Measurements from ENCODE around the gene BCL11A. TPM values are rescaled to one million over a fixed set of nuclear protein-coding genes. Genes with fewer than 3 reads are reported as not detected.

Gene BCL11A
- total RNA-seq, 1 experiment from 2014 or later: 91.4 TPM

- no peak overlapping the region for H2AK5ac ChIP-seq (ENCODE audit: insufficient read length, low read length)
- H2BK120ac ChIP-seq (ENCODE audit: low read depth, low read length, poor library complexity, severe bottlenecking): no peak overlapping the region
- Mint-ChIP-seq H3K9me3 (no peaks in the 10 kb centered on the region), H3K27ac (no peak overlapping the region), H3K36me3 (ENCODE audit: insufficient read depth in 1 of 3, low read depth in 3 of 3) (peaks cover 2 to 27% (median 5%) of the 10 kb centered on the region in 3 experiments; a peak in 5 of 7 replicates), H3K4me1 (peaks cover 42 to 52% of the 10 kb centered on the region in 2 experiments), H3K27me3 (ENCODE audit: low read depth) (no peaks in the 10 kb centered on the region), H3K4me3 (no peak overlapping the region)
- no peak overlapping the region for H2AFZ ChIP-seq (ENCODE audit: low read length)
- no peak overlapping the region for H3K23ac ChIP-seq (ENCODE audit: insufficient read length, low read depth, low read length)
- WGBS (ENCODE audit: extremely low coverage, insufficient read length, low lambda C conversion rate): no CpG with 5 or more reads among the region's 4 CpGs
- no peak overlapping the region for H4K8ac ChIP-seq (replicated peaks; ENCODE audit: insufficient read length, low read depth, low read length)
- no peak overlapping the region for H2BK20ac ChIP-seq (ENCODE audit: low read depth, low read length, poor library complexity, severe bottlenecking)
- H3K27me3 ChIP-seq (ENCODE audit: insufficient read depth, low read length): no peaks in the 10 kb centered on the region
- no peaks in the 10 kb centered on the region for H4K20me1 ChIP-seq (ENCODE audit: control insufficient read depth, insufficient read depth, insufficient read length)
- no peaks in the 10 kb centered on the region; the same call in 1 of the 2 replicates for H3K79me2 ChIP-seq (ENCODE audit: insufficient read depth, low read length)
- H3K9ac ChIP-seq (ENCODE audit: extremely low read depth, insufficient read length, low read length): no peak overlapping the region
- no peak overlapping the region for H3K4ac ChIP-seq (ENCODE audit: low read depth, low read length)
- peaks cover 8% of the 10 kb centered on the region for H3K79me1 ChIP-seq (ENCODE audit: insufficient read depth, low read depth, low read length, poor library complexity, severe bottlenecking)
- no peak overlapping the region for H3K18ac ChIP-seq (ENCODE audit: insufficient read length, low read depth, low read length)
- H3T11ph ChIP-seq (ENCODE audit: low read length): no peak overlapping the region
- DNase-seq: no peak
- no peak overlapping the region for H2BK5ac ChIP-seq (ENCODE audit: insufficient read length, low read length)
- H2BK12ac ChIP-seq (ENCODE audit: insufficient read length, low read depth, low read length): no peak overlapping the region
- no peak overlapping the region for H3K27ac ChIP-seq (ENCODE audit: insufficient read length, low read depth, low read length)
- H2BK15ac ChIP-seq (ENCODE audit: low read depth, low read length): no peak overlapping the region
- no peaks in the 10 kb centered on the region for H3K9me3 ChIP-seq (ENCODE audit: control insufficient read depth, low read depth, low read length)
- H4K5ac ChIP-seq (ENCODE audit: insufficient read length, low read depth, low read length): no peak overlapping the region
- no peak overlapping the region for H4K91ac ChIP-seq (ENCODE audit: insufficient read length, low read depth, low read length)
- no peak for TF ChIP-seq CTCF (conservative IDR thresholded peaks at IDR 0.05)
- H3K14ac ChIP-seq (ENCODE audit: insufficient read depth, low read length): no peak overlapping the region
- H3K4me2 ChIP-seq (ENCODE audit: insufficient read depth, insufficient read length, low read length): no peak overlapping the region
- no peak overlapping the region for H3K56ac ChIP-seq (ENCODE audit: insufficient read length, low read depth, low read length)
- no peaks in the 10 kb centered on the region for H3K23me2 ChIP-seq (ENCODE audit: insufficient read length, low read depth, low read length, poor library complexity, severe bottlenecking)
- no peaks in the 10 kb centered on the region; the same call in 1 of the 2 replicates for H3K4me1 ChIP-seq (ENCODE audit: insufficient read depth, low read length)
Measured at GRCh38 chr2:60490848-60491247, 62.6 kb downstream of the BCL11A start.
